H1 (cell line): Measurements from ENCODE around the gene DNTTIP2. TPM values are rescaled to one million over a fixed set of nuclear protein-coding genes. Genes with fewer than 3 reads are reported as not detected.

Experiments
- CTCF ChIA-PET: fragments of 300-600 bp; sonication (Branson Sonifier 250); formaldehyde crosslinking; loops from one replicate; lab custom pipeline; 2021; ENCODE audit not compliant: partially characterized antibody; lab: Charles Lee
- POLR2A ChIA-PET: fragments of 300-600 bp; sonication (Branson Sonifier 250); formaldehyde crosslinking; loops from one replicate; lab custom pipeline; 2021; ENCODE audit warnings: inconsistent platforms; ENCODE audit not compliant: partially characterized antibody; lab: Charles Lee
- DNase-seq, 2 experiments: peaks; one replicate each; pipeline versions ENCODE4 v3.0.0 to v3.0.0-alpha.2; 2010 to 2022; ENCODE audit warnings: low spot score in 2 of 2, low read depth in 1 of 2, mixed read lengths in 1 of 2
- FAIRE-seq: peaks from 2 replicates; lab custom pipeline; 2011; peaks lifted over from hg19 to GRCh38; lab: Jason Lieb, UNC
- H2AFZ ChIP-seq: 2 replicates; pipeline ENCODE4 v1.8.1; 2012; ENCODE audit warnings: low read length, inconsistent platforms
- H2AK5ac ChIP-seq: 2 replicates; pipeline ENCODE4 v1.6.1; 2013; ENCODE audit warnings: low read depth, low read length
- H2BK120ac ChIP-seq: replicated peaks from 2 replicates; pipeline ENCODE3; 2013; ENCODE audit warnings: low read depth, low read length, inconsistent platforms
- H2BK12ac ChIP-seq: 2 replicates; pipeline ENCODE4 v1.6.1; 2013; ENCODE audit warnings: low read depth, low read length
- H2BK15ac ChIP-seq: 2 replicates; pipeline ENCODE4 v1.6.1; 2013; ENCODE audit warnings: low read length
- H2BK20ac ChIP-seq: 2 replicates; pipeline ENCODE4 v1.6.1; 2013; ENCODE audit warnings: low read length
- H2BK5ac ChIP-seq: 2 replicates; pipeline ENCODE4 v1.6.1; 2013; ENCODE audit warnings: low read depth, low read length
- H3K14ac ChIP-seq: 2 replicates; pipeline ENCODE4 v1.6.1; 2013; ENCODE audit warnings: inconsistent platforms; ENCODE audit not compliant: insufficient read length
- H3K18ac ChIP-seq: 2 replicates; pipeline ENCODE4 v1.6.1; 2013; ENCODE audit warnings: low read length; ENCODE audit errors: extremely low read depth
- H3K23ac ChIP-seq: 2 replicates; pipeline ENCODE4 v1.6.1; 2013; ENCODE audit warnings: inconsistent platforms; ENCODE audit not compliant: insufficient read length
- H3K23me2 ChIP-seq: 2 replicates; pipeline ENCODE4 v1.6.1; 2013; ENCODE audit warnings: low read depth, low read length
- H3K27ac ChIP-seq: 2 replicates; pipeline ENCODE4 v1.6.1; 2011; ENCODE audit warnings: low read depth, low read length, inconsistent platforms
- H3K27me3 ChIP-seq, 4 experiments: replicated peaks in 1 of 4; 1 replicate in 1 of 4; 2 replicates in 3 of 4; pipeline versions ENCODE4 v1.6.1 to v1.8.1; 2011 to 2013; ENCODE audit warnings: low read length in 3 of 4, mild to moderate bottlenecking in 3 of 4, inconsistent platforms in 2 of 4, mixed read lengths in 2 of 4, moderate library complexity in 1 of 4; ENCODE audit not compliant: control insufficient read depth in 3 of 4, insufficient read depth in 3 of 4; ENCODE audit errors: extremely low read depth in 1 of 4
- H3K36me3 ChIP-seq, 4 experiments: 2 replicates each; pipeline versions ENCODE4 v1.6.1 to v1.8.1; 2011 to 2013; ENCODE audit warnings: mild to moderate bottlenecking in 4 of 4, low read length in 3 of 4, moderate library complexity in 2 of 4, control low read depth in 1 of 4, inconsistent platforms in 1 of 4; ENCODE audit not compliant: insufficient read depth in 4 of 4, control insufficient read depth in 2 of 4
- H3K4ac ChIP-seq: replicated peaks from 2 replicates; pipeline ENCODE3; 2013; ENCODE audit warnings: low read length, low read depth, mixed read lengths, inconsistent platforms; ENCODE audit not compliant: insufficient read length
- H3K4me1 ChIP-seq, 4 experiments: replicated peaks in 1 of 4; 1 replicate in 1 of 4; 2 replicates in 3 of 4; pipeline versions ENCODE4 v1.6.1 to v1.8.1; 2011 to 2013; ENCODE audit warnings: low read length in 3 of 4, inconsistent platforms in 2 of 4, mixed read lengths in 1 of 4; ENCODE audit not compliant: insufficient read depth in 4 of 4, control insufficient read depth in 3 of 4
- H3K4me2 ChIP-seq, 2 experiments: 2 replicates each; pipeline versions ENCODE4 v1.6.1 to v1.8.1; 2011 to 2013; ENCODE audit warnings: low read depth in 2 of 2, low read length in 2 of 2, control low read depth in 1 of 2, inconsistent platforms in 1 of 2, mild to moderate bottlenecking in 1 of 2; ENCODE audit not compliant: insufficient read depth in 1 of 2
- H3K4me3 ChIP-seq, 4 experiments: fragments of 200-600, 300-600 bp in 1 of 4; sonication (generic), shearing (Covaris generic), sonication (Bioruptor Twin) in 1 of 4; 2 replicates each; pipeline versions ENCODE4 v1.5.1 to v1.8.1; 2011 to 2016; ENCODE audit warnings: low read length in 4 of 4, low read depth in 3 of 4, control low read depth in 2 of 4, inconsistent platforms in 2 of 4, mild to moderate bottlenecking in 2 of 4, mixed read lengths in 1 of 4, moderate library complexity in 1 of 4; ENCODE audit not compliant: insufficient read depth in 2 of 4; ENCODE audit errors: extremely low read depth in 1 of 4
- H3K56ac ChIP-seq: replicated peaks from 2 replicates; pipeline ENCODE3; 2013; ENCODE audit warnings: low read depth, mild to moderate bottlenecking, mixed read lengths, low read length, inconsistent platforms; ENCODE audit not compliant: insufficient read length
- H3K79me1 ChIP-seq: 2 replicates; pipeline ENCODE4 v1.6.1; 2013; ENCODE audit warnings: low read depth, low read length, control low read depth
- H3K79me2 ChIP-seq, 2 experiments: 2 replicates each; pipeline versions ENCODE4 v1.6.1 to v1.8.1; 2012 to 2013; ENCODE audit warnings: low read length in 2 of 2, mild to moderate bottlenecking in 2 of 2, inconsistent platforms in 1 of 2; ENCODE audit not compliant: insufficient read depth in 2 of 2, control insufficient read depth in 1 of 2
- H3K9ac ChIP-seq, 4 experiments: replicated peaks in 1 of 4; 1 replicate in 1 of 4; 2 replicates in 3 of 4; pipeline versions ENCODE4 v1.6.1 to v1.8.1; 2011 to 2013; ENCODE audit warnings: low read depth in 3 of 4, low read length in 3 of 4, control low read depth in 2 of 4, mild to moderate bottlenecking in 2 of 4, moderate library complexity in 2 of 4, inconsistent platforms in 1 of 4; ENCODE audit errors: extremely low read depth in 1 of 4
- H3K9me3 ChIP-seq, 2 experiments: 2 replicates each; pipeline versions ENCODE4 v1.6.1 to v1.8.1; 2012 to 2013; ENCODE audit warnings: mild to moderate bottlenecking in 2 of 2, moderate library complexity in 2 of 2, control low read depth in 1 of 2, inconsistent platforms in 1 of 2, low read depth in 1 of 2, low read length in 1 of 2, mixed read lengths in 1 of 2; ENCODE audit not compliant: insufficient read depth in 2 of 2
- H4K20me1 ChIP-seq, 2 experiments: replicated peaks in 1 of 2; 2 replicates each; pipeline versions ENCODE3 to v1.8.1; 2011 to 2013; ENCODE audit warnings: inconsistent platforms in 2 of 2, low read length in 2 of 2, mild to moderate bottlenecking in 1 of 2; ENCODE audit not compliant: insufficient read depth in 2 of 2, control insufficient read depth in 1 of 2
- H4K5ac ChIP-seq: 2 replicates; pipeline ENCODE4 v1.6.1; 2013; ENCODE audit warnings: low read length, low read depth, mixed read lengths, inconsistent platforms; ENCODE audit not compliant: insufficient read length
- H4K8ac ChIP-seq: 2 replicates; pipeline ENCODE4 v1.8.0; 2013; ENCODE audit warnings: mild to moderate bottlenecking, moderate library complexity, low read length, inconsistent platforms; ENCODE audit not compliant: insufficient read depth; ENCODE audit errors: extremely low read depth
- H4K91ac ChIP-seq: replicated peaks from 2 replicates; pipeline ENCODE3; 2013; ENCODE audit warnings: low read length, mixed read lengths, inconsistent platforms; ENCODE audit not compliant: insufficient read length
- ASH2L ChIP-seq: fragments of 200-600, 300-600 bp; sonication (generic); IDR thresholded peaks from one replicate; pipeline ENCODE4 v1.7.1; 2017; ENCODE audit warnings: low read length
- BRCA1 ChIP-seq: IDR thresholded peaks from 2 replicates; pipeline ENCODE4 v1.6.1; 2012; ENCODE audit warnings: low read depth, low read length, improper control_type of control experiment
- CHD2 ChIP-seq: IDR thresholded peaks from 2 replicates; pipeline ENCODE4 v1.6.1; 2012; ENCODE audit warnings: low read length, improper control_type of control experiment
- EP300 ChIP-seq, 2 experiments: IDR thresholded peaks; 1 replicate in 1 of 2; 2 replicates in 1 of 2; pipeline ENCODE4 v1.6.1; 2011 to 2012; ENCODE audit warnings: low read depth in 2 of 2, low read length in 2 of 2, mild to moderate bottlenecking in 2 of 2, borderline replicate concordance in 1 of 2, inconsistent platforms in 1 of 2, moderate library complexity in 1 of 2
- EZH2 ChIP-seq: fragments of 200-600 bp; sonication (generic); IDR thresholded peaks from 2 replicates; pipeline ENCODE4 v1.7.1; 2012; ENCODE audit warnings: low read depth, mild to moderate bottlenecking, moderate library complexity, low read length, inconsistent platforms; ENCODE audit not compliant: severe bottlenecking
- HDAC6 ChIP-seq: IDR thresholded peaks from one replicate; pipeline ENCODE4 v1.7.1; 2012; ENCODE audit warnings: low read depth, mild to moderate bottlenecking, inconsistent platforms, low read length, moderate library complexity
- JUND ChIP-seq: IDR thresholded peaks from 2 replicates; pipeline ENCODE4 v1.6.1; 2011; ENCODE audit warnings: mild to moderate bottlenecking, improper control_type of control experiment, low read length
- POU5F1 ChIP-seq: IDR thresholded peaks from 2 replicates; pipeline ENCODE4 v1.6.1; 2011; ENCODE audit warnings: low read depth, mild to moderate bottlenecking, low read length, moderate library complexity
- RBBP5 ChIP-seq: IDR thresholded peaks from 2 replicates; pipeline ENCODE4 v1.7.1; 2012; ENCODE audit warnings: low read depth, mild to moderate bottlenecking, inconsistent platforms, low read length, moderate library complexity, borderline replicate concordance
- SUZ12 ChIP-seq: fragments of 200-600 bp; sonication (generic); IDR thresholded peaks from 2 replicates; pipeline ENCODE4 v1.6.1; 2012; ENCODE audit warnings: mild to moderate bottlenecking, inconsistent platforms, low read length, moderate library complexity, mixed read lengths
- TEAD4 ChIP-seq: IDR thresholded peaks from 2 replicates; pipeline ENCODE4 v1.6.1; 2012; ENCODE audit warnings: low read depth, low read length, inconsistent platforms, mixed read lengths
- WGBS, 2 experiments: shearing (Covaris generic) in 1 of 2; methylation state at CpG; one replicate each; pipeline versions ENCODE4 v1.1.6 to v1.1.7; 2013 to 2015; ENCODE audit warnings: low lambda C conversion rate in 2 of 2, mixed read lengths in 2 of 2, inconsistent platforms in 1 of 2, low coverage in 1 of 2, missing lambda C conversion rate in 1 of 2; ENCODE audit not compliant: insufficient replicate concordance in 2 of 2, insufficient coverage in 1 of 2, insufficient read length in 1 of 2; ENCODE audit errors: extremely low coverage in 1 of 2, missing lambda C conversion rate in 1 of 2; 5-methylcytosine and 5-hydroxymethylcytosine counted together
- polyA plus RNA-seq, 7 experiments: library from polyadenylated mRNA; depleted of rRNA in 3 of 7; stranded (reverse) in 5 of 7; unstranded in 2 of 7; fragments of >200 nt in 5 of 7; fragments of 200-250 nt in 2 of 7; gene quantifications; 1 replicate in 5 of 7; 2 replicates in 1 of 7; 4 replicates in 1 of 7; pipeline versions ENCODE4 v1.2.1 to v1.2.3, GENCODE V29; 2011 to 2013; ENCODE audit warnings: missing spikeins in 2 of 7, mixed read lengths in 2 of 7
- total RNA-seq: library from RNA; stranded (reverse); fragmentation: NEBNext Ultra II Directional; extraction: Animal tissue kit (Norgen Biotek cat#: 25700); gene quantifications from 2 replicates; pipeline ENCODE4 v1.2.1, GENCODE V29; 2021

The DNTTIP2 gene
- total and polyA plus RNA-seq, 2 of the 8 experiments (the other 6 are each of a cell fraction or from before 2014, with no cell fraction given): 6.3 to 80.4 TPM

DNA sequence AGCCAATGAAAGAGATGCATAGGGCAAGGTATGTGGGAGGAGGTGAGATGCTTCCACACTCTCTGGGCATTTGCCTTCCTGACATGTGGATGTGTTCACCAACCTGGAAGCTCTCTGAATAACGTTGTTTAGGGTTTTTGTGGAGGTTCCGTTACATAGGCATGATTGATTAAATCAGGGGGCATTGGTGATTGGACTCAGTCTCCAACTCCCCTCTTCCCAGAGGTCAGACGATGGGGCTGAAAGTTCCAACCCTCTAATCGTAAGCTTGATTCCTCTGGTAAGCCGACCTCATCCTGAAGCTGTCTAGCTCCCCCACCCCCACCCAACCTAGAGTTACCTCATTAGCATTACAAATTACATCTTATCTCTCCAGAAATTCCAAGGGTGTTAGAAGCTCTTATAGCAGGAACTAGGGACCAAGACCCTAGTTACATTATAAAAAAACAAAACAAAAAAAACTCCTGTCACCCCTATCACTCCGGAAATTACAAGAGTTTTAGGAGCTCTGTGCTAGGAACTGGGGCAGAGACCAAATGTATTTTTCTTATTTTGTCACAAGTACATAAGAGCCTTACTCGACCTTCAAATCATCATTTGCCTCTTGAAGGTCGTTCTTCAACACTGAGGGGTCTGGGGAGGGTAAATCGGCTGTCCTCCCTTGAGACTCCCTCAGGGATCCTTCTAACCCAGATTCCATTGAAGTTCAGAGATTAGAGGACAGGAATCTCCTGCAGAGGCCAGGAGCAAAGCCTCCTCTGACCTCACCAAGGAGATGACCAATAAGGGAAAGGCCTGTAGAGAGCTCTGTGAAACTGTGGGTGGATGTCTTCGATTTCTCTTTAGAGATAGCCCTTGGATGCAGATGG lies 58.2 kb downstream of the DNTTIP2 start:
- peaks cover 2 to 14% (median 11%) of the 10 kb centered on the region in 4 experiments for H3K4me1 ChIP-seq
- H4K5ac ChIP-seq: peak overlapping the region; percentile 16
- no peak for DNase-seq
- peak overlapping the region; percentile 86; the same call in 1 of the 2 replicates for H2BK5ac ChIP-seq
- no peaks in the 10 kb centered on the region for H3K23me2 ChIP-seq
- no peak overlapping the region for H3K9ac ChIP-seq
- H3K27me3 ChIP-seq: no peaks in the 10 kb centered on the region
- H3K56ac ChIP-seq: no peak overlapping the region
- no peaks in the 10 kb centered on the region for H4K20me1 ChIP-seq
- H2BK120ac ChIP-seq: peak overlapping the region; percentile 38
- H3K23ac ChIP-seq: no peak overlapping the region
- no peak overlapping the region for H2AFZ ChIP-seq
- H3K9me3 ChIP-seq: no peaks in the 10 kb centered on the region
- CTCF ChIA-PET: interaction anchor here (0.9 to 21.7 kb wide), 6 partner anchors 7 to 185 kb away, joined by 4 to 620 read pairs (median 6); no protein-coding TSS in a partner anchor
- peak overlapping the region; percentile 20; the same call in 1 of the 2 replicates for H3K27ac ChIP-seq
- peak overlapping the region; percentile 72 for H2BK12ac ChIP-seq
- H3K14ac ChIP-seq: no peak overlapping the region
- peak overlapping the region; percentile 48 to 55; a peak in 3 of 4 replicates for H3K4me2 ChIP-seq
- H3K79me1 ChIP-seq: no peaks in the 10 kb centered on the region
- H4K8ac ChIP-seq: no peak overlapping the region
- H3K18ac ChIP-seq: peak overlapping the region; percentile 79
- H3K4ac ChIP-seq: peak overlapping the region; percentile 53
- H4K91ac ChIP-seq: peak overlapping the region; percentile 69
- H2BK15ac ChIP-seq: no peak overlapping the region
- POLR2A ChIA-PET: interaction anchor here (0.7 to 3.0 kb wide), 8 partner anchors 9 to 198 kb away, joined by 3 to 11 read pairs (median 3); partner anchors contain the start of gene DNTTIP2
- H3K4me3 ChIP-seq: peak overlapping the region in 2 of 4 experiments; percentile 29 to 31; a peak in 3 of 8 replicates
- no peaks in the 10 kb centered on the region for H3K79me2 ChIP-seq
- no peaks in the 10 kb centered on the region for H3K36me3 ChIP-seq
- 62% methylated on average over 10 of the region's 10 CpGs; no CpG with 5 or more reads in 1 of the 2 experiments for WGBS, 2 experiments
- peak; percentile 82 for FAIRE-seq
- peak overlapping the region; percentile 74; the same call in 1 of the 2 replicates for H2BK20ac ChIP-seq
- H2AK5ac ChIP-seq: no peak overlapping the region
- TF ChIP-seq SUZ12 (no peak), JUND (0 out of 2 replicates have a peak, but pooled peaks have one; percentile 47), ASH2L (peak; percentile 53), TEAD4 (peak; percentile 67; the same call in 1 of the 2 replicates), POU5F1 (0 out of 2 replicates have a peak, but pooled peaks have one; percentile 44), CHD2 (peak; percentile 37; the same call in 1 of the 2 replicates), EP300 (IDR thresholded peaks at IDR 0.05; ENCODE audit: borderline replicate concordance in 1 of 2, low read depth in 2 of 2, low read length in 2 of 2) (no peak), HDAC6 (no peak), EZH2 (no peak), BRCA1 (no peak), RBBP5 (peak; percentile 70; the same call in 1 of the 2 replicates)
